ENCODE measurements around the gene FAM167B.

GRCh38 chr1:32224285-32224684 is 22.7 kb upstream of the FAM167B start:
- TF ChIP-seq CTCF (conservative IDR thresholded peaks at IDR 0.05; ENCODE audit: low read depth, low read length) (no peak), EZH2 (IDR thresholded peaks at IDR 0.05; ENCODE audit: low read length, unreplicated experiment) (no peak), EZH2phosphoT487 (IDR thresholded peaks at IDR 0.05; ENCODE audit: borderline replicate concordance, low read length) (no peak)
